Left colon (tissue), 2 donors: ENCODE measurements around the gene IGF2BP3. TPM values are rescaled to one million over a fixed set of nuclear protein-coding genes. Genes with fewer than 3 reads are reported as not detected.

Experiments
- ATAC-seq: fragments of 200-7000 bp; cut with Tn5 transposase; one replicate; pipeline ENCODE4 v1.9.1; 2020; ENCODE audit warnings: mild to moderate bottlenecking, moderate library complexity
- DNase-seq, 2 donors: peaks; one replicate each; pipeline ENCODE4 v3.0.0-alpha.2; 2020
- intact Hi-C, 2 donors: fragments of 100-400 bp; cut with DNase I in 1 of 2; cut with micrococcal nuclease in 1 of 2; formaldehyde crosslinking; loops; one replicate each; pipeline versions ENCODE4 v1.11.2 to v1.14.0; 2022; cut with DNase I, micrococcal nuclease
- total RNA-seq, 2 donors: library from RNA; stranded (reverse); fragmentation: NEBNext Ultra II Directional; extraction: Animal tissue kit (Norgen Biotek cat#: 25700); gene quantifications; one replicate each; pipeline ENCODE4 v1.2.1, GENCODE V29; 2021
- donor health status: DM: no; HTN: no; CAD: no.
- donor health status: DM: yes; HTN: yes; CAD: no.

Gene IGF2BP3
- total RNA-seq, 2 donors from 2014 or later = 0.53 TPM; not detected in 1

GRCh38 chr7:23353172-23353571 is 117.1 kb downstream of the IGF2BP3 start:
- DNase-seq (no peak), ATAC-seq (no peak)
- intact Hi-C loops = no loop called here

DNA sequence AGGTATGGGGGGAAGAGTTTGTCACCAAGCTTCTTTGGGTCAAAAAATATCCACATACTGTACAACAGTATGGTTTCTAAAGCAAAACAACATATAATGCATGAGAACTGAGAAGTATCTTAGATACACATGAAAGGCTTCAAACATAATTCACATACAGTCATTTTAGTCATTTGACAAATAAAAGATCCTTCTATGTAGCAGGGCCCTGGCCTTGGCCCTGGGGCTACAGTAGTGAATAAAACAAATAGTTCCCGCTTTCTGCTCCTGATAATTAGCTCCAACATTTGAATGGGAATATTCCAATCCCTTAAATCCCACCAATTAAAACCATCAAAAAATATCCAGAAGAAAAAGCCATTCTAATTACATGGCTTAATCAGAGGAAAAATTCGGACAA is 119.8 kb downstream of the IGF2BP3 start:
- DNase-seq (no peak), ATAC-seq (no peak)
- intact Hi-C loops = no loop called here

GRCh38 chr7:23349484-23350157 is 120.7 kb downstream of the IGF2BP3 start:
- intact Hi-C loops = no loop called here
- DNase-seq (no peak), ATAC-seq (no peak)

- intact Hi-C loops = no loop called here
- DNase-seq (no peak), ATAC-seq (no peak)
These were observed 122.6 kb downstream of the IGF2BP3 start for GRCh38 chr7:23347682-23348180.

DNA sequence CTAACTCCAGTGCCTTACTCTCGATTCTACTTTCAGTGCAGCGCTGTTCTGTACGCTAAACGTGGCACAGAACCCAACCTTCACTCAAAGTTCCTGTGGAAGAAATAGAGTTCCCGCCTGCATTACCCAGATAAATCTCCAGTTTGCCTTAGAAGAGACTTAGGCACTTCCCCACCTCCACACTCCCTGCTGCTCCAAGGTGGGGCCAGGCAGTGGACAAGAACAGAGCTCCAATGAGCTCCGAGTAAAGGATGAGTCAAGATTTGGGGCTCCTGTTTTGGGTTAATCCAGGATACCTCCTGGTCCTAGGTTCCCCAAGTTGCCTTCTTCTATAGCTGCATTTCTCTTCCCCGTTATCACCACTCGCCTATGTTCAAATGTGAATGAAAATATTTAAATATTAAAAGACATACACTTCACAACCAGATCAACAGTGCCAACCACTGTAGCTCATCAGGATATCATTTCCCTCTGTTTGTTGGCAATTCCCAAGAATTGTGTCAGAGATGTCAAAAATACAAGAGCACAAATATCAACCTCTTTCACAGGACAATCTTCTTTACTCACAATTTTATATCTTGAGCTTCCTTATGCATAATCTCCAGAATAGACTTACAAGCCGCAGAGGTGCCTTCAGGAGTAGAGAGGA is 123.1 kb downstream of the IGF2BP3 start:
- intact Hi-C loops = no loop called here
- ATAC-seq = no peak
- DNase-seq = no peak

DNA sequence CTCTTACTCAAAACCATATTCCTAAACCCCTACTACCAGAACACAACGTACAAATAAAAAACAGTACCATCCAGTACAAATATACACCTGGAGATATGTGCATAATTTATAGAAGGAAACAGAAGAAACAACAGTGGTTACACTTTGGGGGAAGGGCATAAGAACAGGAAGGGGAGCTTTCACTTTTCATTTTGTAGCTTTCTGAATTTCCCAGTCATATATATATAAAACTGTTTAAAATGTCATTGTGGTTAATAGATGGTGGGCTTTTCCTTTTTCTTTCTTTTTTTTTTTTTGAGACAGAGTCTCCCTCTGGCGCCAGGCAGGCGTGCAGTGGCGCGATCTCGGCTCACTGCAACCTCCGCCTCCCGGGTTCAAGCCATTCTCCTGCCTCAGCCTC is 124.0 kb downstream of the IGF2BP3 start:
- intact Hi-C loops = no loop called here
- ATAC-seq = no peak

GRCh38 chr7:23345601-23346000 is 124.7 kb downstream of the IGF2BP3 start:
- intact Hi-C loops = no loop called here
- peak; percentile 39 for ATAC-seq
- DNase-seq = no peak

More for the DNA sequence above, 124.0 kb downstream of the IGF2BP3 start:
- DNase-seq = no peak

DNA sequence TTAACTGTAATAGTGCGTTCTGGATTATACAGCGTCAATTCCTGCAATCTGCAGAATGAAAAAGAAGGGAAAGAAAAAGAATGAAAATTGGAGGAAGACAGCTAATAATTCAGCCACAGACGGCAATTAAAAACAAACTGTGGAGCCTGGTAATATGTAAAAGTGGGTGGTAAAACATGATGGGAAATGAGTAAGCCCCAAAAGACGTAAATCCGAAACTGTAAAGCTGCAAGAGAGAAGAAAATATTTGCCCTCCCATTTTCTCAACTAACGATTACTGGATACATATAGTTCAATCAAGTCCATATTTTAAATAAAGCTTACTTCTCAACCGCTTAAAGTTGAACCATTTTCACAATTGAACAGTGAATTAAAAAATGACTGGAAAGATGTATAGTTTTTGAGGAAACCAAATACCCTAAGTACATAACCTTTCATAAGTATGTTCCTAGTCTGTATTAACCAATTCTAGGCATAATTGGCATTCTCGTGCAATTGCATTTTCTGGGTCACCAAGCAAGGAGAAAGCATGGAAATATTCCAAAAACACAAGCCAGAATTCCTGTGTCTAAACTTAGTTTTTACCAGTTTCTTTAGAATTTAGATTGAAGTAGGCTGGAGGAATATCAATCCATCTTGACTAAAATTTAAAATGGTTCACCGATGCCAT is 126.3 kb downstream of the IGF2BP3 start:
- intact Hi-C loops = no loop called here
- no peak for ATAC-seq
- DNase-seq = no peak

- ATAC-seq (no peak), DNase-seq (no peak)
- intact Hi-C loops = no loop called here
These were observed 127.2 kb downstream of the IGF2BP3 start for GRCh38 chr7:23343102-23343501.

GRCh38 chr7:23341846-23342598 is 128.3 kb downstream of the IGF2BP3 start:
- DNase-seq (no peak), ATAC-seq (no peak)
- intact Hi-C loops = no loop called here

GRCh38 chr7:23338863-23339262 is 131.4 kb downstream of the IGF2BP3 start:
- no peak for DNase-seq
- ATAC-seq = no peak
- intact Hi-C loops = no loop called here

DNA sequence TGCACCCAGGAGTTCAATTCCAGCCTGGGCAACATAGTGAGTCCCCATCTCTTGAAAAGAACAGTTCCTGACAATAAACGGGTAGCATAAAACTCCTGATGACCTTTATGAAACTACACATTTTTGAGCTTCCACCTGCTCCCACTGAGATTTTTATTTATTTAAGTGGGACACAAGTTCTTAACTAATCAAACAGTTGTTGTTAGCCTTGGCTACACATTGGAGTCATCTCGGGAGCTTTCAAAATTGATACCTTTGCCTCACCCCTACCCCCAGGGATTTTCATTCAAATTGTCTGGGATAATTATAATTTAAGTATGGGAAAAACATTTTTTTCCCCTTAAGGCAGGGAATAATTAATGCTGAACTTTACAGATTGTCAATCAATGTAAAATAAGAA is 131.9 kb downstream of the IGF2BP3 start:
- DNase-seq (no peak), ATAC-seq (no peak)
- intact Hi-C loops = no loop called here

DNA sequence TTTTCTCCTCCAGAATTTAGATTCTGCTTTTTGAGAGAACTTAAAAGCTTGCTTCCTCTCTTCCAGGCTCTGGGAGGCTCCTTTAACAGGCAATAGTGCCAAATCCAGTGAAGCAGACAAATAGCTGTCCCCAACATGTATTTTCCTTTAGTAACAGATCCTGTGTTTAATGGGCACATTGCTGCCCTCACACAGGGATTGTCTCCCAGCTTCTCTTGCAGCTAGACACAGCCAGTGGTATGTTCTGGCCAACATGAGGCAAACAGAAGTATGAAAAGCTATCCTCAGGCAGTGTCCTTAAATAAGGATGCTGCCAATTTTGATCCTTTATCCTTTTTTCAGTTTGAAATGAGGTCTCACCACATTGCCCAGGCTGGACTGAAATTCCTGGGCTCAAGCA is 132.9 kb downstream of the IGF2BP3 start:
- ATAC-seq (no peak), DNase-seq (no peak)
- intact Hi-C loops = no loop called here

- intact Hi-C loops = no loop called here
- no peak for ATAC-seq
- no peak for DNase-seq
These were observed 133.4 kb downstream of the IGF2BP3 start for GRCh38 chr7:23336799-23337283.

- no peak for ATAC-seq
- intact Hi-C loops = no loop called here
- DNase-seq = no peak
These were observed 134.2 kb downstream of the IGF2BP3 start for GRCh38 chr7:23336086-23336485.

DNA sequence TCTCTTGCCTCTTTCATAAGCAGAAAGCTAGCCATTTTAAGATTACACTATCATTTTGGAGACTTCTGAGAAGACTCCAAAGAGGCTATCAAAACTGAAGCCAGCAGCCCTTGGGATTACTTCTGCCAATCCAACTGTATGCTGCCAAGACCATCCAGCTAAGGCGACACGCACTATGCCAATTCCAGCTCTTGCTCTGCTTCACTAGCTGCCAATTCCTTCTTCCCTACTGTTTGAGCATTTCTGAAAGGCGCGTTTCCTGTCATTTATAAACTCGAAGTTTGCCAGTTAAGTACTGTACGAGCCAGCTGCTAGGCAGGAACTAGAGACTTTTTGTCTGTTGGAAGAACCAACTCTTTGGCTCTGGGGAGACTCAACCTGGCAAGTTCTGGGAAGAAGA is 134.7 kb downstream of the IGF2BP3 start:
- intact Hi-C loops = no loop called here
- ATAC-seq (no peak), DNase-seq (no peak)

DNA sequence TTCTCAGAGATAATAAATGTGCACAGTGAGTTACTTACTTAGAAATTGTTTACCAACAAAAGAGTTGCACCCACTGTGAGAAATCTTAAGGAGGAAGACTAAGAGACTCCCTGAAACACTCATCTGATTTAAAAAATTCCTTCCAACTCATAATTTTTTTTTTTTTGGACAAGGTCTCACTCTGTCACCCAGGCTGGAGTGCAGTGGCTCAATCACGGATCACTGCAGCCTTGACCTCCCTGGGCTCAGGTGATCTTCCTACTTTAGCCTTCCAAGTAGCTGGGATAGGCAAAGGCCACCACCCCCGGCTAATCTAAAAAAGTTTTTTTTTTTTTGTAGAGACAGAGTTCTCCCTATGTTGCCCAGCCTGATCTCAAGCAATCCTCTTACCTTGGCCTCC is 135.2 kb downstream of the IGF2BP3 start:
- intact Hi-C loops = no loop called here
- no peak for DNase-seq
- ATAC-seq = no peak

GRCh38 chr7:23334482-23335056 is 135.7 kb downstream of the IGF2BP3 start:
- ATAC-seq (peak; percentile 77), DNase-seq (peak; percentile 12 to 25)
- intact Hi-C loops = no loop called here

DNA sequence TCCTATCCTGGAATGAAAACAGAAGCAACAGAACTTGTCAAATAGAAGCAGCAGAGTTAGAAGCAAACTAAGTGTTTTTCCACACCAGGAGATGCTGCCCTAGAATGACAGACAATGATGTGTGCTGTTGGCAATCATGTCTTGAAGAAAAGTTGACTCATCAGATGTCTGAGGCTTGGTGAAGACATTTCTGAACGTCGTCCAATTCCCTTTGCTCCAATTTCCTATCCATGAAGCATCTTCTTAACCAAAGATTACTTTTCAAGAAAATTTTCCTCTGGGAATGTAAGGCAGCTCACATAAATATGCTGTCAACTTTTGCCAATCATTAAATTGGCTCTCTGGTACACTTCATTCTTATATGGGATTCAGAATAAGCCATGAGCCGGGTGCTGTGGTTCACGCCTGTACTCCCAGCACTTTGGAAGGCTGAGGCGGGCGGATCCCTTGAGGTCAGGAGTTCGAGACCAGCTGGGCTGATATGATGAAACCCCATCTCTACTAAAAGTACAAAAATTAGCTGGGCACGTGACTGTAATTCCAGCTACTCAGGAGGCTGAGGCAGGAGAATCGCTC is 136.5 kb downstream of the IGF2BP3 start:
- DNase-seq (no peak), ATAC-seq (no peak)
- intact Hi-C loops = no loop called here
